GM12878 (cell line): Measurements from ENCODE around the gene NIPAL3.

ENCODE experiments used
- EP300 ChIP-seq, 2 experiments: fragments of 150-350 bp in 1 of 2; IDR thresholded peaks; 2 replicates each; pipeline ENCODE4 v1.6.1; 2011 to 2012; ENCODE audit warnings: low read depth in 2 of 2, low read length in 2 of 2, borderline replicate concordance in 1 of 2, improper control_type of control experiment in 1 of 2, inconsistent platforms in 1 of 2; ENCODE audit not compliant: control insufficient read depth in 1 of 2
- IRF3 ChIP-seq: fragments of 450-650 bp; IDR thresholded peaks from 2 replicates; pipeline ENCODE4 v1.6.1; 2014; ENCODE audit warnings: mild to moderate bottlenecking
- JUND ChIP-seq: IDR thresholded peaks from 2 replicates; pipeline ENCODE4 v1.6.1; 2012; ENCODE audit warnings: low read depth, mild to moderate bottlenecking, low read length, improper control_type of control experiment, moderate library complexity
- MLLT1 ChIP-seq: fragments of 450-650 bp; IDR thresholded peaks from 2 replicates; pipeline ENCODE4 v1.6.1; 2016; ENCODE audit warnings: mild to moderate bottlenecking
- NBN ChIP-seq: fragments of 450-650 bp; IDR thresholded peaks from 2 replicates; pipeline ENCODE4 v1.6.1; 2016
- POU2F2 ChIP-seq: IDR thresholded peaks from 3 replicates; pipeline ENCODE4 v1.6.1; 2011; ENCODE audit warnings: low read depth, mild to moderate bottlenecking, low read length, borderline replicate concordance
- RUNX3 ChIP-seq: IDR thresholded peaks from 2 replicates; pipeline ENCODE4 v1.6.1; 2012; ENCODE audit warnings: low read length, inconsistent platforms
- SIN3A ChIP-seq: IDR thresholded peaks from 2 replicates; pipeline ENCODE4 v1.6.1; 2012; ENCODE audit warnings: low read depth, low read length, improper control_type of control experiment
- ZBTB4 ChIP-seq: fragments of 450-650 bp; formaldehyde crosslinking; IDR thresholded peaks from 2 replicates; pipeline ENCODE4 v1.4.0; 2022; ENCODE audit warnings: mild to moderate bottlenecking, moderate library complexity
- TF ChIP-seq, protein P1 (sequence below): IDR thresholded peaks from 2 replicates; pipeline ENCODE4 v1.6.1; 2011; ENCODE audit warnings: low read depth, mild to moderate bottlenecking, low read length, moderate library complexity, borderline replicate concordance; ENCODE audit errors: extremely low read depth
- TF ChIP-seq, protein P2 (sequence below): fragments of 450-650 bp; IDR thresholded peaks from 2 replicates; pipeline ENCODE4 v1.6.1; 2016; ENCODE audit warnings: mild to moderate bottlenecking, moderate library complexity, borderline replicate concordance

GRCh38 chr1:24417681-24418080 is 2.1 kb downstream of the NIPAL3 start:
- TF ChIP-seq JUND (no peak), EP300 (IDR thresholded peaks at IDR 0.05; ENCODE audit: borderline replicate concordance in 1 of 2, control insufficient read depth in 1 of 2, low read depth in 2 of 2, low read length in 2 of 2) (no peak), ZBTB4 (CRISPR knock-in tag) (no peak), NBN (no peak), MLLT1 (no peak), SIN3A (no peak), RUNX3 (no peak), IRF3 (no peak), POU2F2 (no peak)
- TF ChIP-seq, protein P1, sequence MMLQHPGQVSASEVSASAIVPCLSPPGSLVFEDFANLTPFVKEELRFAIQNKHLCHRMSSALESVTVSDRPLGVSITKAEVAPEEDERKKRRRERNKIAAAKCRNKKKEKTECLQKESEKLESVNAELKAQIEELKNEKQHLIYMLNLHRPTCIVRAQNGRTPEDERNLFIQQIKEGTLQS, result no peak
- TF ChIP-seq, protein P2, sequence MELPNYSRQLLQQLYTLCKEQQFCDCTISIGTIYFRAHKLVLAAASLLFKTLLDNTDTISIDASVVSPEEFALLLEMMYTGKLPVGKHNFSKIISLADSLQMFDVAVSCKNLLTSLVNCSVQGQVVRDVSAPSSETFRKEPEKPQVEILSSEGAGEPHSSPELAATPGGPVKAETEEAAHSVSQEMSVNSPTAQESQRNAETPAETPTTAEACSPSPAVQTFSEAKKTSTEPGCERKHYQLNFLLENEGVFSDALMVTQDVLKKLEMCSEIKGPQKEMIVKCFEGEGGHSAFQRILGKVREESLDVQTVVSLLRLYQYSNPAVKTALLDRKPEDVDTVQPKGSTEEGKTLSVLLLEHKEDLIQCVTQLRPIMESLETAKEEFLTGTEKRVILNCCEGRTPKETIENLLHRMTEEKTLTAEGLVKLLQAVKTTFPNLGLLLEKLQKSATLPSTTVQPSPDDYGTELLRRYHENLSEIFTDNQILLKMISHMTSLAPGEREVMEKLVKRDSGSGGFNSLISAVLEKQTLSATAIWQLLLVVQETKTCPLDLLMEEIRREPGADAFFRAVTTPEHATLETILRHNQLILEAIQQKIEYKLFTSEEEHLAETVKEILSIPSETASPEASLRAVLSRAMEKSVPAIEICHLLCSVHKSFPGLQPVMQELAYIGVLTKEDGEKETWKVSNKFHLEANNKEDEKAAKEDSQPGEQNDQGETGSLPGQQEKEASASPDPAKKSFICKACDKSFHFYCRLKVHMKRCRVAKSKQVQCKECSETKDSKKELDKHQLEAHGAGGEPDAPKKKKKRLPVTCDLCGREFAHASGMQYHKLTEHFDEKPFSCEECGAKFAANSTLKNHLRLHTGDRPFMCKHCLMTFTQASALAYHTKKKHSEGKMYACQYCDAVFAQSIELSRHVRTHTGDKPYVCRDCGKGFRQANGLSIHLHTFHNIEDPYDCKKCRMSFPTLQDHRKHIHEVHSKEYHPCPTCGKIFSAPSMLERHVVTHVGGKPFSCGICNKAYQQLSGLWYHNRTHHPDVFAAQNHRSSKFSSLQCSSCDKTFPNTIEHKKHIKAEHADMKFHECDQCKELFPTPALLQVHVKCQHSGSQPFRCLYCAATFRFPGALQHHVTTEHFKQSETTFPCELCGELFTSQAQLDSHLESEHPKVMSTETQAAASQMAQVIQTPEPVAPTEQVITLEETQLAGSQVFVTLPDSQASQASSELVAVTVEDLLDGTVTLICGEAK, result no peak
